K562 (cell line): ENCODE results near the gene BEND5.

Experiments
- ADNP ChIP-seq: fragments of 200-800 bp; sonication (Bioruptor generic); IDR thresholded peaks from 2 replicates; pipeline ENCODE4 v1.6.1; 2016; ENCODE audit warnings: missing genetic modification characterization, missing compliant biosample characterization
- CCAR2 ChIP-seq: fragments of 200-400 bp; formaldehyde crosslinking; IDR thresholded peaks from 2 replicates; pipeline ENCODE4 v1.6.1; 2017; ENCODE audit warnings: mild to moderate bottlenecking, low read depth, low read length
- CTCF ChIP-seq, 3 experiments: IDR thresholded peaks in 2 of 3; conservative IDR thresholded peaks in 1 of 3; 2 replicates each; pipeline ENCODE4 v1.5.1; 2011 to 2012; ENCODE audit warnings: low read length in 3 of 3, mild to moderate bottlenecking in 3 of 3, control low read depth in 2 of 3, improper control_type of control experiment in 1 of 3, inconsistent platforms in 1 of 3, low read depth in 1 of 3, mixed read lengths in 1 of 3, moderate library complexity in 1 of 3; ENCODE audit not compliant: insufficient read depth in 2 of 3
- MLX ChIP-seq, 2 experiments: fragments of 450-650 bp in 1 of 2; sonication (generic) in 1 of 2; formaldehyde crosslinking; conservative IDR thresholded peaks; 2 replicates each; pipeline versions ENCODE4 v1.4.0 to v1.8.1; 2020 to 2022; ENCODE audit warnings: mild to moderate bottlenecking in 1 of 2, missing genetic modification reagents in 1 of 2
- NR3C1 ChIP-seq: sonication (generic); formaldehyde crosslinking; IDR thresholded peaks from 2 replicates; pipeline ENCODE4 v1.8.1; 2022; ENCODE audit warnings: missing genetic modification reagents
- POLR2A ChIP-seq: fragments of 450-650 bp; conservative IDR thresholded peaks from 2 replicates; pipeline ENCODE4 v1.6.1; 2016
- RERE ChIP-seq: sonication (generic); formaldehyde crosslinking; IDR thresholded peaks from 2 replicates; pipeline ENCODE4 v1.8.0; 2023; ENCODE audit warnings: missing genetic modification reagents, mild to moderate bottlenecking, borderline replicate concordance
- SAFB2 ChIP-seq: fragments of 200-400 bp; formaldehyde crosslinking; IDR thresholded peaks from 2 replicates; pipeline ENCODE4 v1.6.1; 2018; ENCODE audit warnings: borderline replicate concordance, low read length, low read depth, moderate library complexity; ENCODE audit not compliant: severe bottlenecking
- SMARCB1 ChIP-seq: IDR thresholded peaks from 2 replicates; pipeline ENCODE4 v1.6.1; 2011; ENCODE audit warnings: improper control_type of control experiment, low read depth; ENCODE audit not compliant: insufficient read length
- SNAPC5 ChIP-seq: fragments of 250-450 bp; sonication (Bioruptor Pico); IDR thresholded peaks from 2 replicates; pipeline ENCODE4 v1.8.0; 2021; ENCODE audit warnings: moderate library complexity, mild to moderate bottlenecking, inconsistent platforms
- TARDBP ChIP-seq: fragments of 450-650 bp; IDR thresholded peaks from 2 replicates; pipeline ENCODE4 v1.6.1; 2016
- XRCC4 ChIP-seq: IDR thresholded peaks from one replicate; pipeline ENCODE4 v1.6.1; 2011; ENCODE audit not compliant: insufficient read depth, insufficient read length; ENCODE audit errors: extremely low read depth
- YY1 ChIP-seq, 3 experiments: IDR thresholded peaks; 2 replicates each; pipeline ENCODE4 v1.6.1; 2011; ENCODE audit warnings: low read length in 2 of 3, mild to moderate bottlenecking in 2 of 3, moderate library complexity in 2 of 3, borderline replicate concordance in 1 of 3, control low read depth in 1 of 3, low read depth in 1 of 3; ENCODE audit not compliant: insufficient read depth in 3 of 3, insufficient replicate concordance in 2 of 3, control insufficient read depth in 1 of 3, insufficient read length in 1 of 3; ENCODE audit errors: extremely low read depth in 1 of 3

- TF ChIP-seq SMARCB1 (no peak), CTCF (IDR thresholded peaks at IDR 0.05 in 2 of 3, conservative IDR thresholded peaks at IDR 0.05 in 1 of 3; ENCODE audit: insufficient read depth in 2 of 3, low read depth in 1 of 3, low read length in 3 of 3) (no peak), NR3C1 (CRISPR knock-in tag) (no peak), SAFB2 (no peak), SNAPC5 (no peak), MLX (CRISPR knock-in tag; conservative IDR thresholded peaks at IDR 0.05) (no peak), POLR2A (no peak), RERE (CRISPR knock-in tag) (no peak), ADNP (tag) (no peak), TARDBP (no peak), XRCC4 (no peak), YY1 (IDR thresholded peaks at IDR 0.05; ENCODE audit: borderline replicate concordance in 1 of 3, control insufficient read depth in 1 of 3, extremely low read depth in 1 of 3, insufficient read depth in 3 of 3, insufficient read length in 1 of 3, insufficient replicate concordance in 2 of 3, low read depth in 1 of 3, low read length in 2 of 3) (no peak), CCAR2 (no peak)
Observed at GRCh38 chr1:48767975-48768510, 8.6 kb downstream of the BEND5 start.
